ENCODE measurements around the gene CNRIP1. TPM values are rescaled to one million over a fixed set of nuclear protein-coding genes. Genes with fewer than 3 reads are reported as not detected.

Gene CNRIP1
- total RNA-seq, 1 experiment from 2014 or later, result not detected

GRCh38 chr2:68330691-68331090 is 10.9 kb upstream of the CNRIP1 start:
- ChIA-PET RAD21 (ENCODE audit: low non-redundant PET in 1 of 2, low total read pairs in 2 of 2, uncharacterized antibody in 2 of 2, unreplicated experiment in 2 of 2) (no interaction called here), POLR2A (no interaction called here), CTCF (no interaction called here)
- Histone ChIP-seq H3K4me2 (ENCODE audit: low read length) (no peak overlapping the region), H3K4me3 (replicated peaks in 1 of 2; ENCODE audit: low read depth in 1 of 2, low read length in 2 of 2) (no peak overlapping the region), H3K27me3 (ENCODE audit: insufficient read depth, low read length) (no peaks in the 10 kb centered on the region), H3K27ac (ENCODE audit: low read depth, low read length) (no peak overlapping the region), H3K9ac (ENCODE audit: low read length) (no peak overlapping the region), H3K36me3 (ENCODE audit: control insufficient read depth in 1 of 2, insufficient read depth in 2 of 2, low read length in 2 of 2) (no peaks in the 10 kb centered on the region), H4K20me1 (ENCODE audit: insufficient read depth) (no peaks in the 10 kb centered on the region), H3K79me2 (ENCODE audit: insufficient read depth, low read length) (no peaks in the 10 kb centered on the region), H3K9me3 (ENCODE audit: control insufficient read depth in 1 of 2, insufficient read depth in 1 of 2, low read depth in 1 of 2, low read length in 2 of 2) (no peaks in the 10 kb centered on the region), H2AFZ (ENCODE audit: low read depth, low read length, poor library complexity, severe bottlenecking) (no peak overlapping the region), H3K4me1 (ENCODE audit: control insufficient read depth in 1 of 2, insufficient read depth in 2 of 2, low read length in 2 of 2) (peaks cover 1% of the 10 kb centered on the region in 2 experiments; a peak in 3 of 4 replicates), H3K9me2 (ENCODE audit: insufficient read depth) (no peaks in the 10 kb centered on the region)
- intact Hi-C loops (cut with micrococcal nuclease), result no loop called here
- no TSS peak for BruUV-seq (replicated peaks)
- DNase-seq (ENCODE audit: low read depth, low spot score) (no peak), ATAC-seq (no peak)
- no peak for TF ChIP-seq FOSL1 (IDR thresholded peaks at IDR 0.05; ENCODE audit: low read depth)
- TF ChIP-seq EGR1 (IDR thresholded peaks at IDR 0.05; ENCODE audit: low read depth), result no peak
- no peak for TF ChIP-seq ZFX (IDR thresholded peaks at IDR 0.05)
- TF ChIP-seq SRF (IDR thresholded peaks at IDR 0.05; ENCODE audit: low read depth), result no peak
- TF ChIP-seq POLR2A (IDR thresholded peaks at IDR 0.05; ENCODE audit: borderline replicate concordance, extremely low read depth, insufficient read depth, insufficient read length), result no peak
- no peak for TF ChIP-seq EZH2 (IDR thresholded peaks at IDR 0.05)
- TF ChIP-seq POLR2AphosphoS5 (IDR thresholded peaks at IDR 0.05; ENCODE audit: low read depth, low read length), result no peak
- no peak for TF ChIP-seq TCF7L2 (IDR thresholded peaks at IDR 0.05; ENCODE audit: borderline replicate concordance, extremely low read depth, insufficient read depth, insufficient read length)
- TF ChIP-seq ZNF274 (IDR thresholded peaks at IDR 0.05; ENCODE audit: low read depth, low read length), result no peak
- TF ChIP-seq RAD21 (IDR thresholded peaks at IDR 0.05; ENCODE audit: low read depth), result no peak
- no peak for TF ChIP-seq CEBPB (IDR thresholded peaks at IDR 0.05; ENCODE audit: low read depth)
- no peak for TF ChIP-seq ZBTB33 (IDR thresholded peaks at IDR 0.05; ENCODE audit: extremely low read depth, insufficient replicate concordance, low read length)
- no peak for TF ChIP-seq ELF1 (IDR thresholded peaks at IDR 0.05; ENCODE audit: borderline replicate concordance, low read depth)
- no peak for TF ChIP-seq JUND (IDR thresholded peaks at IDR 0.05)
